ENCODE data around the gene PUS7L.

Gene PUS7L

GRCh38 chr12:43744826-43745225, 13.8 kb downstream of the PUS7L start:
- no peak for TF ChIP-seq CTCF (IDR thresholded peaks at IDR 0.05; ENCODE audit: insufficient read depth, low read length, poor library complexity, severe bottlenecking)
- Histone ChIP-seq H3K27me3 (replicated peaks; ENCODE audit: control insufficient read depth, insufficient read depth, low read length) (no peaks in the 10 kb centered on the region), H3K36me3 (ENCODE audit: control insufficient read depth, insufficient read depth, low read length) (peaks cover 2% of the 10 kb centered on the region), H3K4me3 (replicated peaks; ENCODE audit: low read depth, low read length) (no peak overlapping the region)
- DNase-seq (ENCODE audit: extremely low read depth, insufficient read length): no peak

DNA sequence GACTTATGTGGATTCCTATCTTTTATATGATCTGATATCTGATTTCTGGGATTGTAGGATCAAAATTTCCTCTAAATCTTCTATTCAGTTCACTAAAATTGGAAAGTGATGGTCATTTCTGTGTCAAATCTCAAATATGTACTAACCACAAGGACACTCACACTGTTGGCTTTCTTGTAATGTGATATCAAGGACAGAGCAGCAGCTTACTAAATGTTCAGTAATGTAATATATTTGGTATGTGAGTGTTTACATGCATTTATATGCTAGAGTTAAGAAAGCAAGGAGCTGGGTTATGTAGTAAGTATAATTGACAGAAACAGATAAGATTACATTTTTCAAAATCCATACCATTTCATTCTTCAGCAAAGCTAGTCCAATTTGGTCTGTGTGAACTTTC, 16.5 kb downstream of the PUS7L start:
- no peak for DNase-seq (ENCODE audit: extremely low read depth, insufficient read length)
- Histone ChIP-seq H3K27me3 (replicated peaks; ENCODE audit: control insufficient read depth, insufficient read depth, low read length) (no peaks in the 10 kb centered on the region), H3K36me3 (ENCODE audit: control insufficient read depth, insufficient read depth, low read length) (peaks cover 2% of the 10 kb centered on the region), H3K4me3 (replicated peaks; ENCODE audit: low read depth, low read length) (no peak overlapping the region)
- TF ChIP-seq CTCF (IDR thresholded peaks at IDR 0.05; ENCODE audit: insufficient read depth, low read length, poor library complexity, severe bottlenecking): no peak

GRCh38 chr12:43740511-43741100, 18.0 kb downstream of the PUS7L start:
- Histone ChIP-seq H3K27me3 (replicated peaks; ENCODE audit: control insufficient read depth, insufficient read depth, low read length) (no peaks in the 10 kb centered on the region), H3K4me3 (replicated peaks; ENCODE audit: low read depth, low read length) (no peak overlapping the region), H3K36me3 (ENCODE audit: control insufficient read depth, insufficient read depth, low read length) (peaks cover 4% of the 10 kb centered on the region)
- TF ChIP-seq CTCF (IDR thresholded peaks at IDR 0.05; ENCODE audit: insufficient read depth, low read length, poor library complexity, severe bottlenecking): no peak
- DNase-seq (ENCODE audit: extremely low read depth, insufficient read length): no peak

- Histone ChIP-seq H3K27me3 (replicated peaks; ENCODE audit: control insufficient read depth, insufficient read depth, low read length) (no peaks in the 10 kb centered on the region), H3K36me3 (ENCODE audit: control insufficient read depth, insufficient read depth, low read length) (peaks cover 2% of the 10 kb centered on the region), H3K4me3 (replicated peaks; ENCODE audit: low read depth, low read length) (no peak overlapping the region)
- no peak for DNase-seq (ENCODE audit: extremely low read depth, insufficient read length)
- no peak for TF ChIP-seq CTCF (IDR thresholded peaks at IDR 0.05; ENCODE audit: insufficient read depth, low read length, poor library complexity, severe bottlenecking)
Observed at GRCh38 chr12:43737646-43738045, 20.9 kb downstream of the PUS7L start.

GRCh38 chr12:43736927-43737440, 21.6 kb downstream of the PUS7L start:
- TF ChIP-seq CTCF (IDR thresholded peaks at IDR 0.05; ENCODE audit: insufficient read depth, low read length, poor library complexity, severe bottlenecking): no peak
- Histone ChIP-seq H3K4me3 (replicated peaks; ENCODE audit: low read depth, low read length) (no peak overlapping the region), H3K27me3 (replicated peaks; ENCODE audit: control insufficient read depth, insufficient read depth, low read length) (no peaks in the 10 kb centered on the region), H3K36me3 (ENCODE audit: control insufficient read depth, insufficient read depth, low read length) (peaks cover 2% of the 10 kb centered on the region)
- no peak for DNase-seq (ENCODE audit: extremely low read depth, insufficient read length)

GRCh38 chr12:43733687-43734086, 24.9 kb downstream of the PUS7L start:
- no peak overlapping the region for H3K4me3 ChIP-seq (replicated peaks; ENCODE audit: low read depth, low read length)

More at GRCh38 chr12:43733687-43734086, 24.9 kb downstream of the PUS7L start:
- Histone ChIP-seq H3K36me3 (ENCODE audit: control insufficient read depth, insufficient read depth, low read length) (peaks cover 2% of the 10 kb centered on the region), H3K27me3 (replicated peaks; ENCODE audit: control insufficient read depth, insufficient read depth, low read length) (no peaks in the 10 kb centered on the region)
- DNase-seq (ENCODE audit: extremely low read depth, insufficient read length): no peak
- TF ChIP-seq CTCF (IDR thresholded peaks at IDR 0.05; ENCODE audit: insufficient read depth, low read length, poor library complexity, severe bottlenecking): no peak
